Inferior parietal cortex (tissue), 1 donor: Measurements from ENCODE around the gene NLGN3.

ENCODE experiments used
- DNase-seq: peaks from one replicate; pipeline ENCODE4 v3.0.0-alpha.2; 2016; ENCODE audit errors: extremely low spot score

Gene NLGN3

GRCh38 chrX:71214152-71214551, 69.5 kb downstream of the NLGN3 start:
- DNase-seq, result no peak

GRCh38 chrX:71214604-71215337, 70.1 kb downstream of the NLGN3 start:
- no peak for DNase-seq

DNA sequence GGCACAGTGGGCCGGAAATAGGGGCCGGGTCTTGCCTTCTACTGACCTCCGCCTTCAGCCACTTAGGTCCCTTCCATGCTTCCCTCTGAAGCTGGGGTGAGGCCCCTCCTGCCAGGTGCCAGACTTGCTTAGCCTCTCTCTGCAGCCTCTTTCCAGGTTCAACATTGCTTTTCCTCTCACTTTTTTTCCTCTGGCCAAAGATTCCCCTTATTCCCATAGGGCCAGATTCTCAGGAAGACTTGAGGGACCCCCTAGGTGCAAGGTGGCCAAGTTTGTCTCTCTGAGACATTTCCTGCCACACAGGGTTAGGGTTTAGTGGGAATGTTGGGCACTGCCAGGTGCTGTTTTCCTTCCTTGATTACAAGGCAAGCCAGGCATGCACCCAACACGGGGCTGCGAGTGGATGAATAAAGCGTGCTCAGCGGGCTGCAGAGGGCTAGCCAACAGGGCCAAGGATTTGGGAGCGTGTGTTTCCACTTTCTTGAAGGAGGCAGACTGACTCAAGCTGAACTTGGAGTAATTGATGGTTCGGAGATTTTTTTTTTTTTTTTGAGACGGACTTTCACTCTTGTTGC, 70.8 kb downstream of the NLGN3 start:
- no peak for DNase-seq

DNA sequence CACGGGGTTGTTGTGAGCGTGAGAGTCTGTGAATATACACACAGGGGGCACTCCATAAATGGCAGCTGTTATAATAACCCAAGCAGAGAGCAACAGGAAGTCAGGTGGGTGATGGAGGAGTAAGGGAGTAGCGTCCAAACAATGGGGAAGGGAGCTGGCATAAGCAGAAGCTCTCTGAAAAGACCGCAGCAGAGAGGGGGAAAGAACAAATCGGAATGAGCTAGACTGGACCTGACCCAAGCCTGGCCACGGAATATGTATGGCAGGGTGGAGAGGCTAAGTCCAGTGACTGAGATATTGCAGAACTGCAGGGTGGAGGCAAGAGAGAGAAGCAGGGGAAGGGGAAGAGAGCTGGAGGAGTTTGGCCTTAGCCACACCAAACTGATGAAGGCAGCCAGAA, 71.8 kb downstream of the NLGN3 start:
- DNase-seq, result no peak

DNA sequence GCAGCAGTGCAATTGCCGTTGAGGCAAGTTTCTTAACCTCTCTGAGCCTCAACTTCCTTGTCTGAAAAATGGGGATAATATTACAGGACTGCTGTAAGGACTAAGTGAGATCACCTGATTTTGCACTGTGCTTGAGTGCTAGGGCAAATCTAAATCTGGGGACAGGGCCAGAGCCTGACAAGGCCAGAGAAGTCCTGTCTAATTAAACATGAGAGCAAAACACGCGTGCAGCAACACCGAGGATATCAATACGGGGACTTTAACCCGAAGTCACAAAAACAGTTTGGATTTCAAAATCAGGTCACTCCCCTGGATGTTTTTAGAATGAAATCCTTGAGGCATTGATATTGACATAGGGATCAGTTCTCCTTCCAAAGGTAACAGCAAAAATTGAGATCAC, 72.7 kb downstream of the NLGN3 start:
- no peak for DNase-seq
